Hepatocyte (in vitro differentiated cells): Measurements from ENCODE around the gene PCBP4.

Source experiments
- EZH2phosphoT487 ChIP-seq: fragments of 200-600 bp; sonication (generic); IDR thresholded peaks from one replicate; pipeline ENCODE4 v1.6.1; 2018; ENCODE audit warnings: antibody characterized with exemption, mild to moderate bottlenecking, low read depth, moderate library complexity; ENCODE audit not compliant: unreplicated experiment, severe bottlenecking
- TF ChIP-seq, protein P1 (sequence below): fragments of 200-600 bp; sonication (generic); IDR thresholded peaks from 2 replicates; pipeline ENCODE4 v1.5.1; 2016; ENCODE audit warnings: antibody characterized with exemption, mild to moderate bottlenecking; ENCODE audit not compliant: poor library complexity

DNA sequence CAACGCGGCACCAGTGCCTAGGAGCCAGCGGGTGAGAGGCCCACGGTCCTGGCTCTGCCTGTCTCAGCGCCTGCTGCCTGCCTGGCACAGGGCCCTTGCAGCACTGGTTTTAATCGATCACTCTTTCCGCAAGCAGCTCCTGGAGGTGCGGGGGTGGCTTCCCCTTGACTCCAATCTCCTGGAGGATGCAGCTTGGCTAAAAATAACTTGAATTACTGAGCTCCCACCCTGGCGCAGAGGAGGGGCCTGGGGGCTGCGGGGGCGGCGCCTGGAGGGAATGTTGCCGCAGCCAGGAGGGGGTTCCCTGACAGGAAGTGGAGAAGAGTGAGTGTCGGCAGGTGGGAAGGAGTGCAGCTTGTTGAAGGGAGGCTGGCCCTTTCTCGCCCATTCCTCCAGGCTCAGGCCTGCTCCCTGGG is 38.3 kb upstream of the PCBP4 start:
- TF ChIP-seq, protein P1, sequence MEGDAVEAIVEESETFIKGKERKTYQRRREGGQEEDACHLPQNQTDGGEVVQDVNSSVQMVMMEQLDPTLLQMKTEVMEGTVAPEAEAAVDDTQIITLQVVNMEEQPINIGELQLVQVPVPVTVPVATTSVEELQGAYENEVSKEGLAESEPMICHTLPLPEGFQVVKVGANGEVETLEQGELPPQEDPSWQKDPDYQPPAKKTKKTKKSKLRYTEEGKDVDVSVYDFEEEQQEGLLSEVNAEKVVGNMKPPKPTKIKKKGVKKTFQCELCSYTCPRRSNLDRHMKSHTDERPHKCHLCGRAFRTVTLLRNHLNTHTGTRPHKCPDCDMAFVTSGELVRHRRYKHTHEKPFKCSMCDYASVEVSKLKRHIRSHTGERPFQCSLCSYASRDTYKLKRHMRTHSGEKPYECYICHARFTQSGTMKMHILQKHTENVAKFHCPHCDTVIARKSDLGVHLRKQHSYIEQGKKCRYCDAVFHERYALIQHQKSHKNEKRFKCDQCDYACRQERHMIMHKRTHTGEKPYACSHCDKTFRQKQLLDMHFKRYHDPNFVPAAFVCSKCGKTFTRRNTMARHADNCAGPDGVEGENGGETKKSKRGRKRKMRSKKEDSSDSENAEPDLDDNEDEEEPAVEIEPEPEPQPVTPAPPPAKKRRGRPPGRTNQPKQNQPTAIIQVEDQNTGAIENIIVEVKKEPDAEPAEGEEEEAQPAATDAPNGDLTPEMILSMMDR: no peak
- no peak for TF ChIP-seq EZH2phosphoT487
